ENCODE measurements around the gene EIF4G3.

EIF4G3 gene

GRCh38 chr1:20878799-20879198, 297.9 kb downstream of the EIF4G3 start:
- Histone ChIP-seq H3K9me3 (ENCODE audit: control insufficient read depth, low read length) (no peaks in the 10 kb centered on the region), H3K36me3 (ENCODE audit: control insufficient read depth, insufficient read depth, low read length) (no peaks in the 10 kb centered on the region), H3K27ac (no peak overlapping the region), H3K4me3 (ENCODE audit: low read depth, low read length) (no peak overlapping the region), H3K9ac (no peak overlapping the region), H3K4me1 (no peaks in the 10 kb centered on the region), H2AFZ (no peak overlapping the region), H3K27me3 (ENCODE audit: control insufficient read depth, insufficient read depth, low read length) (no peaks in the 10 kb centered on the region), H3K79me2 (no peaks in the 10 kb centered on the region), H3K4me2 (ENCODE audit: low read length) (no peak overlapping the region)
- no peak for TF ChIP-seq CTCF (IDR thresholded peaks at IDR 0.05)

DNA sequence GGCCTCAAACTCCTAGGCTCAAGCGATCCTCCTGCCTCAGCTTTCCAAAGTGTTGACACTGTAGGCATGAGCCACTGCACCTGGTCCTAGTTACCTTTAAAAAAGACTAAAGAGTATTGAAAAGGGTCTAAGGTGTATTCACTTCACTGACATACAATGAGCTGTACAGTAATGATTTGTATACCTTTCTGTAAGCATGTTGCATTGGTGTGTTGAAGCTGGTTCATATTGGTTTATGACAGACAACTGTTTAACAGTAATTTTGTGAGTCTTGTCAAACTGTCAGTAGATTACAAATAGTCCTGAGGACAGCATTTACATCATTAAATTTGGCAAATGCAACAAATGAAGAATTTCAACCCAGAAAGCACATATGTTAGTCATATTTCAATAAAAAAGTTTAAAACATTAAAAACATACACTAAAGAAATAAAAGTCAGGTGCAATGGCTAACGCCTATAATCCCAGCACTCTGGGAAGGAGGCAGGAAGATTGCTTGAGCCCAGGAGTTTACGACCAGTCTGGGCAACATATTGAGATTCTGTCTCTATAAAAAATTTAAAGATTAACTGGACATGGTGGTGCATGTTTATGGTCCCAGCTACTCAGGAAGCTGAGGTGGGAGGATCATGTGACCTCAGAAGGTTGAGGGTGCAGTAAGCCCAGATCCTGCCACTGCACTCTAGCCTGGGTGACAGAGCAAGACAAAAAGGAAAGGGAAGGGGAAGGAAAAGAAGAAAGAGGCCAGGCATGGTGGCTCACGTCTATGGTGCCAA, 301.3 kb downstream of the EIF4G3 start:
- H3K4me2 ChIP-seq (ENCODE audit: low read length): no peak overlapping the region
- H3K27me3 ChIP-seq (ENCODE audit: control insufficient read depth, insufficient read depth, low read length): no peaks in the 10 kb centered on the region
- no peaks in the 10 kb centered on the region for H3K9me3 ChIP-seq (ENCODE audit: control insufficient read depth, low read length)
- H3K27ac ChIP-seq: no peak overlapping the region
- TF ChIP-seq CTCF (IDR thresholded peaks at IDR 0.05): no peak
- no peaks in the 10 kb centered on the region for H3K4me1 ChIP-seq
- no peaks in the 10 kb centered on the region for H3K79me2 ChIP-seq
- H3K4me3 ChIP-seq (ENCODE audit: low read depth, low read length): no peak overlapping the region
- no peak overlapping the region for H3K9ac ChIP-seq
- H3K36me3 ChIP-seq (ENCODE audit: control insufficient read depth, insufficient read depth, low read length): no peaks in the 10 kb centered on the region
- H2AFZ ChIP-seq: no peak overlapping the region

DNA sequence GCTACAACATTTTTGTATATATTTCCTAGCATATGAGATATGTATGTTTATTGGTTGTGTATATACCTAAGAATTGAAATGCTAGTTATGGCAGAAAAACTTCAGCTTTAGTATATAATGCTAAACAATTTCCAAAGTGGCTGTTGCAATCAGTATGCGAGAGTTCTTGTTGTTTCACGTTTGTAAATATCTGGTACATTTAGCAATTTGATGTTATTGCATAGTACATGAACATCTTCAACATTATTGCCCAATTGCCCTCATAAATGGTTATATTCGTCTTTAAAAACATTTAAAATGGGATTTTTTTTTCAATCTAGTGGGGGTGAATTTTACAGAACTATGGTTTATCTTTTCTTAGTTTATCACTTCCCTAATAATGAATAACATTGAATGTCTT, 303.4 kb downstream of the EIF4G3 start:
- no peak overlapping the region for H3K9ac ChIP-seq
- H3K9me3 ChIP-seq (ENCODE audit: control insufficient read depth, low read length): no peaks in the 10 kb centered on the region
- no peaks in the 10 kb centered on the region for H3K36me3 ChIP-seq (ENCODE audit: control insufficient read depth, insufficient read depth, low read length)
- no peak overlapping the region for H3K4me3 ChIP-seq (ENCODE audit: low read depth, low read length)
- H3K27ac ChIP-seq: no peak overlapping the region
- H3K4me1 ChIP-seq: no peaks in the 10 kb centered on the region
- H3K79me2 ChIP-seq: no peaks in the 10 kb centered on the region
- H3K4me2 ChIP-seq (ENCODE audit: low read length): no peak overlapping the region
- no peak overlapping the region for H2AFZ ChIP-seq
- no peak for TF ChIP-seq CTCF (IDR thresholded peaks at IDR 0.05)
- no peaks in the 10 kb centered on the region for H3K27me3 ChIP-seq (ENCODE audit: control insufficient read depth, insufficient read depth, low read length)

DNA sequence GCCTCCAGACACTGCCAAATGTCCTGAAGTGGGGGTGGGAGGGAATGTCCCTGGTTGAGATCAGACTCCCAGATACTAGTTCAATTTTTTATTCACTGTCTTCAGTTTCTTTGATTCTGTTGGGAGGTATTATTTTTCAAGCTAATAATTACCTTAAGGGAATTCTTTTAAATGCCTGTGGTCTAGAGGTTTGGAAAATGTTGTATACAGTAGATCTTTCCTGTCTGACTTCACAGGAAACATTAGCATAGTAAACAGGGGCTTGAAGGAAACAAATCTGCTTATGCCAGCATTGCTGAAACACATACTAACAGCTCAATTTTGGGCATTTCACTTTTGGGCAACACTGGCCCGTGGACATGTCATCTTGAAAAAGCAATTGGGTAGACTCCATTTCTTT, 305.3 kb downstream of the EIF4G3 start:
- Histone ChIP-seq H3K4me1 (peaks cover 2% of the 10 kb centered on the region), H3K9me3 (ENCODE audit: control insufficient read depth, low read length) (no peaks in the 10 kb centered on the region), H3K4me2 (ENCODE audit: low read length) (no peak overlapping the region), H3K4me3 (ENCODE audit: low read depth, low read length) (no peak overlapping the region), H3K79me2 (no peaks in the 10 kb centered on the region), H3K27ac (no peak overlapping the region), H3K9ac (no peak overlapping the region), H2AFZ (no peak overlapping the region), H3K27me3 (ENCODE audit: control insufficient read depth, insufficient read depth, low read length) (no peaks in the 10 kb centered on the region), H3K36me3 (ENCODE audit: control insufficient read depth, insufficient read depth, low read length) (no peaks in the 10 kb centered on the region)
- no peak for TF ChIP-seq CTCF (IDR thresholded peaks at IDR 0.05)

GRCh38 chr1:20870718-20871117, 306.0 kb downstream of the EIF4G3 start:
- Histone ChIP-seq H3K36me3 (ENCODE audit: control insufficient read depth, insufficient read depth, low read length) (no peaks in the 10 kb centered on the region), H3K9ac (no peak overlapping the region), H3K4me1 (peaks cover 2% of the 10 kb centered on the region), H3K9me3 (ENCODE audit: control insufficient read depth, low read length) (no peaks in the 10 kb centered on the region), H3K79me2 (no peaks in the 10 kb centered on the region), H3K4me3 (ENCODE audit: low read depth, low read length) (no peak overlapping the region), H3K4me2 (ENCODE audit: low read length) (no peak overlapping the region), H3K27me3 (ENCODE audit: control insufficient read depth, insufficient read depth, low read length) (no peaks in the 10 kb centered on the region), H2AFZ (no peak overlapping the region), H3K27ac (no peak overlapping the region)
- no peak for TF ChIP-seq CTCF (IDR thresholded peaks at IDR 0.05)
